Vagina (tissue), 2 donors: ENCODE data around the gene IFNLR1.

Source experiments
- CTCF ChIP-seq, 3 experiments: fragments of 450-650 bp in 2 of 3; fragments of 200-600 bp in 1 of 3; sonication (generic) in 1 of 3; IDR thresholded peaks; one replicate each; pipeline ENCODE4 v1.5.1; 2017 to 2019; ENCODE audit warnings: antibody characterized with exemption in 3 of 3, mild to moderate bottlenecking in 2 of 3, moderate library complexity in 2 of 3
- POLR2A ChIP-seq, 2 donors: fragments of 450-650 bp; IDR thresholded peaks; one replicate each; pipeline ENCODE4 v1.6.1; 2017; ENCODE audit warnings: antibody characterized with exemption in 2 of 2, mild to moderate bottlenecking in 2 of 2, moderate library complexity in 2 of 2
- POLR2AphosphoS5 ChIP-seq, 2 donors: sonication (generic); formaldehyde crosslinking; IDR thresholded peaks; one replicate each; pipeline ENCODE4 v1.9.0; 2017; ENCODE audit warnings: antibody characterized with exemption in 2 of 2, mild to moderate bottlenecking in 2 of 2, low read depth in 1 of 2; ENCODE audit not compliant: insufficient read depth in 1 of 2

- TF ChIP-seq POLR2A (IDR thresholded peaks at IDR 0.05) (no peak), CTCF (IDR thresholded peaks at IDR 0.05) (no peak), POLR2AphosphoS5 (IDR thresholded peaks at IDR 0.05; ENCODE audit: insufficient read depth in 1 of 2, low read depth in 1 of 2) (peak in 1 of 2 donors; percentile 32)
These were observed 67.0 kb downstream of the IFNLR1 start for GRCh38 chr1:24119859-24120756.
